Stromal cell of bone marrow (primary cell): ENCODE data around the gene BARX1.
"Not testable (repeated sequence)": the region's sequence is repeated elsewhere in the genome, so short reads cannot be mapped to it uniquely, and the experiment has no call there.

ENCODE experiments used
- DNase-seq: peaks from one replicate; pipeline ENCODE4 v3.0.0-alpha.2; 2012; ENCODE audit warnings: low read depth

The BARX1 gene, protein sequence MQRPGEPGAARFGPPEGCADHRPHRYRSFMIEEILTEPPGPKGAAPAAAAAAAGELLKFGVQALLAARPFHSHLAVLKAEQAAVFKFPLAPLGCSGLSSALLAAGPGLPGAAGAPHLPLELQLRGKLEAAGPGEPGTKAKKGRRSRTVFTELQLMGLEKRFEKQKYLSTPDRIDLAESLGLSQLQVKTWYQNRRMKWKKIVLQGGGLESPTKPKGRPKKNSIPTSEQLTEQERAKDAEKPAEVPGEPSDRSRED

GRCh38 chr9:93955111-93955980 is at the start of gene BARX1:
Gene BARX1 (minus strand): TSS chr9:93955355. CDS start chr9:93955146, 209 bp downstream.
- DNase-seq: no peak

DNA sequence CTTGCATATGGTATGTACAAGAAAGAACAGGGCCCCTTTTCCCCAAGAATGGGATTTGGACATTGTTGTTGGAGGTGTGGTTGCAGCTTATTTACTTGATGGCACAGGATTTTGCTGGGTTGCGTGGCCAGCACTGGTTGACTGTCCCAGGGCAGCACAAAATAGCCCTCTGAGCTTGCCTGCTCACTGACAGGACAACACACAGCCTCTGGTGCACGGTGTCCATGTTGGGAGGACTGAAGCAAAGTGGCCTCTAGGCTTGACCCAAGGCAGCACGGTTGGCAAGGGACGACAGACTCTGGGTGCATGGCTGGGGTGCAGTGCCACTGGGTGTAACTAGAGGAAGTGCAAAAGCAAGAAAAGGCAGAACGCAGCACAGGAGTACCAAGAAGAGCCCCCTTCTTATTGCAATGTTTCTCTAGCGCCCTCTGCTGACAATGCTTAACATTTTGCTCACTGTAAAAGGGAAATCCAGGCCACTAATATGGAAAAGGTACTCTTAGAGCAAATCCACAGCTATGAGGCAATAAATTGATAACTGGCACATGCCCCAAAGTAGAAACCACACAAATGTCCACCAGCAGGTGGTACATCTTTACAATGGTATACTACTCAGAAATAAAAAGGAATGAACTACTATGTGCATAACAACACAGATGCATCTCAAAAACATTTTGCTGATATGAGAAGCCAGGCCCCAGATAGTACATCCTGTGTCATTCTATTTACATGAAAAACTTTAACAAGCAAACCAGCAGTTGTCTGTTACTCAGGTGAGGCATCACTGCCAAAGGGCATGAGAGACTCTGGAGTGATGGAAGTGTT is 47.4 kb upstream of the BARX1 start:
- DNase-seq: no peak

DNA sequence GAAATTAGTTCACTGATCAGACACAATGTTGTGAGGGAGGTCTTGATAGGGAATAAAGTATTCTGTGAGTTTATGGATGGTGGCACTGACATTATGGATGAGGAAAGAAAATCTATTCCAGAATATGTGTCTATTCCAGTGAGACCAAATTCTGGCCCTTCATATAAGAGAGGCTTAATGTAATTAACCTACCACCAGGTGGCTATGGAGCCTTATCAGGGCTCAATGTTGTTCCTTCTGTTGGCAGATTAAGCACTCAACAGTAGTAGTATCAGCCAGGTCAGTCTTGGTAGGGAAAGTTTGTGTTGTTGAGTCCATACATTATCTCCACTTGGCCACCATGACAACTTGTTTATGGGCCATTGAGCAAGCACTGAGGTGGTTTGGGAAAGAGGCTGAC is 41.7 kb upstream of the BARX1 start:
- DNase-seq: no peak

GRCh38 chr9:93996367-93996766 is 41.2 kb upstream of the BARX1 start:
- no peak for DNase-seq

GRCh38 chr9:93994545-93994944 is 39.4 kb upstream of the BARX1 start:
- DNase-seq: no peak

- no peak for DNase-seq
These were observed 39.0 kb upstream of the BARX1 start for GRCh38 chr9:93994132-93994531.

DNA sequence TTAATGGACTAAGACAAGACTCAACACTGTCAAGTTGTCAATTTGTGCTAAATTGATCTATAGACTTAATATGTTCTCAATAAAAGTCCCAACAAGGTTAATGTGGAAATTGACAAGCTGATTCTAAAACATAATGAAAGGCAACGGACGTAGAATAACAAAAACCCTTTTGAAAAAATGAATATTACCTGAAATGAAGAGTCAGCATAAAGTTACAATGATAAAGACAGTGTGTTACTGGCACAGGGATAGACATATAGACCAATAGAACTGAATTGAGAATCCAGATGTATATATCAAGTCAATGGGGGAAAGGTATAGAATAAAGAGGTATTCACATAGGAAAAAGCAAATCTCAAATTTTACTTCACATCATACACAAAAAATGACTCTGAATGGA is 37.7 kb upstream of the BARX1 start:
- DNase-seq: no peak

- DNase-seq: no peak
These were observed 35.3 kb upstream of the BARX1 start for GRCh38 chr9:93990448-93990847.

DNA sequence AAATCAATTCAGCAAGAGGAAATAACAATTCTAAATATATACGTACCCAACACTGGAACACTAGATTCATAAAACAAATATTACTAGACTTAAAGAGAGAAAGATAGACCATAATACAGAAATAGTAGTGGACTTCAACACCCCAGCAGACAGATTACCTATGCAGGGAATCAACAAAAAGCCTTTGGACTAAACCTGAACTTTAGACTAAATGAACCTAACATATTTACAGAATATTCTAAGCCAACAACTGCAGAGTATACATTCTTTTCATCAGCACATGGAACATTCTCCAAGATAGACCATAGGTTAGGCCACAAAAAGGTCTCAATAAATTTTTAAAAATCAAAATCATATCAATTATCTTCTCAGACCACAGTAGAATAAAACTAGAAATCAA is 32.9 kb upstream of the BARX1 start:
- DNase-seq: no peak

DNA sequence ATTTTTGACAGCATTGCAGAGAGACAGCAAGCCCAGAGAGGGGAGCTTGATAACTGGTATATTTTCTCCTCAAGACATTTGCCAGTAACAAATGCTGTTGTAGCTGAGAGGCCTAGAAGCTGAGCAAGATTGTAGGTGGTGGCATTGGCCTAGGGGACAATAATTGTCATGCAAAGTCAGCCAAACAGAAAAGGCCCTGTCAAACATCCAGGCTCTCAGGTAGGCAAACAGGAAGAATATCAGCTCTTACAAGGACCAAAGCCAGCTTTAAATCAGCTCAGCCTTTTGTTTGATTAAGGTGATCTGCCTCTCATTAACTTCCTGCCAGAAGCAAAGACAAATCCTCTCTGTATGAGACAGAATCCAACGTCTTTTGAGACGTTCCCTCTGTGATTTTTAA is 29.7 kb upstream of the BARX1 start:
- no peak for DNase-seq

GRCh38 chr9:93983875-93984274 is 28.7 kb upstream of the BARX1 start:
- no peak for DNase-seq

DNA sequence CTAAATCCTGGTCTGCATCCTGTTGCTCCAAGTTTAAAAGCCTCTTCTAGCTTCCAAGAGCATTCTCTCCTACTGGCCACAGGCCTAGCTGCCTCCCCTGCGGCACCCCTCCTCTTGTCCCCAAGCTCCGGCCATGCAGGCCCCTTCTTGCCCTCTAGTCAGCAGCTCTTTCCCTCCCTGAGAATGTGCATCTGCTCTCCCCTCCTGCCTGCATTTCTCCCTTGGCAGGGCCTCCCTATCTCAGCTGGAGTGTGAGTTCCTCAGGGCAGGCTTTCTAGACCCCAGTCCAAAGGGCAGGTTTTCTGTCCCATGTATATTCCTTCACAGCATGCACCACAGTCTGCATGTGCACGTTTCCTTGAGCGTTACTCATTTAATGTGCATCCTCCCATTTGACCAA is 24.6 kb upstream of the BARX1 start:
- no peak for DNase-seq

- no peak for DNase-seq
These were observed 23.4 kb upstream of the BARX1 start for GRCh38 chr9:93978551-93978950.

DNA sequence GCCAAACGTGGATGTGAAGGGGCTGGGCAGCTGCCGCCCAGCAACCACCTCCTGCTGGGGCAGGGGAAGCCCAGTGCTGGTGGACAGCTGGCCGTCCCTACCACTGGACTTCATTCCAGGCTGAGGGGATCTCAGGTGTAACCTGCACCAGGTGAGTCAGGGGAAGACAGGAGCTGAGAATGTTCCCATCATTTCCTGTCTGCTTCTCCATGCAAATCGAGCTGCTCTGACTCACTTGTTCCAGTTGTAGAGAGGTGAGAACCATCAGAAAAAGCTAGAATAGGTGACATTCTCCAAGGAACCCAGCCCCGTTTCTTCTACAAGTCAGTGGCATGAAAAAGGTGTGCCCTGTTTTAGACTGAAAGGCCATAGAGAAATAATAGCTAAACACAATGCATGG is 21.8 kb upstream of the BARX1 start:
- DNase-seq: no peak

DNA sequence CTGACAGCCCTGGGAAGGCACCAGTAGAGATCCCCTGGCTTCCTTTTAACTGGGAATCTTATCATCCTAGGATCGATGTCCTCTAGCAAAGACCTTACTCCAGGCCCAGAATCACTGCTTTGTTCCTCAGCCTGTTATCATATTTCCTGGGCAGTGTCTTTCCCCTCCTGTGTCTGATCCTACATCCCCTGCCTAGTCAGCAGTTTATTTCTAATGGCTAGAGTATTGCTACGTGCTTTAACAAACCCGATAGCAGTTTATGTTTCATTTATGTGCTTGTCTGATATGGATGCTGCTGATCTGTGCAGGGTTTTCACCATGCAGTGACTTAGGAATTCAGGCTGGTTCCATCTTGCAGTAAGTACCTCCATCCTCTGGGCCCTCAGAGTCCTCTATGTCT is 20.9 kb upstream of the BARX1 start:
- no peak for DNase-seq

- DNase-seq: no peak
These were observed 20.1 kb upstream of the BARX1 start for GRCh38 chr9:93975262-93975661.

DNA sequence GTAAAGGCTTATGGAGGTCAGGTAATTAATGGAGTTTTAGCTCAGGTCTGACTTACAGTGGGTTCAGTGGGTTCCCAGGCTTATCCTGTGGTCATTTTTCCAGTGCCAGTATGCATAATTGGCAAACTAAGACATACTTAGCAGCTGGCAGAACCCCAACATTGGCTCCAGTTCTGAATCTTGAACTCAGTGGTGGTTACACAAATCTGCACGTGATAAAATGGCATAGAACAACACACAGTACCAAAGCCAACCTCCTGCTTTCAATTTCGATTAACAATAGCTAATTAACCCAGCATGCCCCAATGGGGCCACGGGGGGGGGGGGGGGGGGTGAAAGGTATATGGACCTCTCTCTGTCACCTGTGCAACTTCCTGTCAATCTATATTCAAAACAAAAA is 19.0 kb upstream of the BARX1 start:
- no peak for DNase-seq

- DNase-seq: not testable (repeated sequence)
These were observed 17.5 kb upstream of the BARX1 start for GRCh38 chr9:93972655-93973054.

- no peak for DNase-seq
These were observed 14.1 kb upstream of the BARX1 start for GRCh38 chr9:93969328-93969661.

DNA sequence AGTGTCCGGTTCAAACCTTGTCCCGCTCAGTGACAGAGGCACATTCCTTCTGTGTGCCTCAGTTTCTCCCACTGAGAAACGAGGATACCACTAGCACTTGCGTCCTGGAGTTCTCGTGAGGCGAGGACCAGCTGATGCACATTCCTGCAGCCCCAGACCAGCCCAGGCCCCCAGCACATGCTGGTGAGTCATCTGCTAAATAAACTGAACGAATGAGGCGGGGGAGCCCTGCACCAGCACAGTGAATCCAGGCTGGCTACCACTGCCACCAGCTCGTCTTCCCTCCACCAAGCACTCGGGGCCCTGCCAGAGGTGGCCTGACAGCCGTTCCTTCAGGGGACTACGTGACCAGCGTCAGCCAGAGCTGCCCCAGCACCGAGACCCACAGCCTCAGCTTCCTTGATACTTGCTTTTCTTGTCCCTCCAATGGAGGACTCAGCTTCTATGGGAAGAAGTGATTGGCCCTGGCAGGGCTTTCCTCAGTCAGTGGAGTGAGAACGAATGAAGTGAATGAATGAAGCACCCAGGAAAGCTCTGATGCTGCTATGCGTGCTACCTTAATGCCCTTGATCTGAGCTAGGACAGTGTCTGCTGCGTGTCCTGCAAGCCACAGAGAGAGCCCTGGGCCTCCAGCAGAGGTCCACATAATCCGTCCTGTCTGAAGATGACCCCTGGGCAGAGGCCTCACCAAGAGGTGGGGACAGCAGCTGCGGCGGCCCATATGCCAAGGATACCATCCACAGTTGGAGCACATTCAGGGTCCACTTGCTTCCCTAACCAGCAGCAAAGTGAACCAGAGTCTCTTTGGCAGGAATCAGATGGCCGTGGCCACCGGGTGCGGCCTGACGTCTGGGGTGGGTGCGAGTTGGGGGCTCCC is 13.5 kb upstream of the BARX1 start:
- no peak for DNase-seq

- DNase-seq: no peak
These were observed 12.1 kb upstream of the BARX1 start for GRCh38 chr9:93967020-93967803.
